GM10266 (cell line): ENCODE data around the gene ATP8B2.
"Not testable (repeated sequence)": the region's sequence is repeated elsewhere in the genome, so short reads cannot be mapped to it uniquely, and the experiment has no call there.

Experiments used
- DNase-seq: peaks from one replicate; pipeline ENCODE4 v3.0.0; 2012; ENCODE audit errors: extremely low spot score
- TF ChIP-seq, protein P1 (sequence below): IDR thresholded peaks from 2 replicates; pipeline ENCODE4 v1.5.1; 2012; ENCODE audit warnings: mild to moderate bottlenecking, low read depth; ENCODE audit not compliant: control insufficient read depth, insufficient read depth; ENCODE audit errors: missing control alignments

The ATP8B2 gene, protein sequence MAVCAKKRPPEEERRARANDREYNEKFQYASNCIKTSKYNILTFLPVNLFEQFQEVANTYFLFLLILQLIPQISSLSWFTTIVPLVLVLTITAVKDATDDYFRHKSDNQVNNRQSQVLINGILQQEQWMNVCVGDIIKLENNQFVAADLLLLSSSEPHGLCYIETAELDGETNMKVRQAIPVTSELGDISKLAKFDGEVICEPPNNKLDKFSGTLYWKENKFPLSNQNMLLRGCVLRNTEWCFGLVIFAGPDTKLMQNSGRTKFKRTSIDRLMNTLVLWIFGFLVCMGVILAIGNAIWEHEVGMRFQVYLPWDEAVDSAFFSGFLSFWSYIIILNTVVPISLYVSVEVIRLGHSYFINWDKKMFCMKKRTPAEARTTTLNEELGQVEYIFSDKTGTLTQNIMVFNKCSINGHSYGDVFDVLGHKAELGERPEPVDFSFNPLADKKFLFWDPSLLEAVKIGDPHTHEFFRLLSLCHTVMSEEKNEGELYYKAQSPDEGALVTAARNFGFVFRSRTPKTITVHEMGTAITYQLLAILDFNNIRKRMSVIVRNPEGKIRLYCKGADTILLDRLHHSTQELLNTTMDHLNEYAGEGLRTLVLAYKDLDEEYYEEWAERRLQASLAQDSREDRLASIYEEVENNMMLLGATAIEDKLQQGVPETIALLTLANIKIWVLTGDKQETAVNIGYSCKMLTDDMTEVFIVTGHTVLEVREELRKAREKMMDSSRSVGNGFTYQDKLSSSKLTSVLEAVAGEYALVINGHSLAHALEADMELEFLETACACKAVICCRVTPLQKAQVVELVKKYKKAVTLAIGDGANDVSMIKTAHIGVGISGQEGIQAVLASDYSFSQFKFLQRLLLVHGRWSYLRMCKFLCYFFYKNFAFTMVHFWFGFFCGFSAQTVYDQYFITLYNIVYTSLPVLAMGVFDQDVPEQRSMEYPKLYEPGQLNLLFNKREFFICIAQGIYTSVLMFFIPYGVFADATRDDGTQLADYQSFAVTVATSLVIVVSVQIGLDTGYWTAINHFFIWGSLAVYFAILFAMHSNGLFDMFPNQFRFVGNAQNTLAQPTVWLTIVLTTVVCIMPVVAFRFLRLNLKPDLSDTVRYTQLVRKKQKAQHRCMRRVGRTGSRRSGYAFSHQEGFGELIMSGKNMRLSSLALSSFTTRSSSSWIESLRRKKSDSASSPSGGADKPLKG

DNA sequence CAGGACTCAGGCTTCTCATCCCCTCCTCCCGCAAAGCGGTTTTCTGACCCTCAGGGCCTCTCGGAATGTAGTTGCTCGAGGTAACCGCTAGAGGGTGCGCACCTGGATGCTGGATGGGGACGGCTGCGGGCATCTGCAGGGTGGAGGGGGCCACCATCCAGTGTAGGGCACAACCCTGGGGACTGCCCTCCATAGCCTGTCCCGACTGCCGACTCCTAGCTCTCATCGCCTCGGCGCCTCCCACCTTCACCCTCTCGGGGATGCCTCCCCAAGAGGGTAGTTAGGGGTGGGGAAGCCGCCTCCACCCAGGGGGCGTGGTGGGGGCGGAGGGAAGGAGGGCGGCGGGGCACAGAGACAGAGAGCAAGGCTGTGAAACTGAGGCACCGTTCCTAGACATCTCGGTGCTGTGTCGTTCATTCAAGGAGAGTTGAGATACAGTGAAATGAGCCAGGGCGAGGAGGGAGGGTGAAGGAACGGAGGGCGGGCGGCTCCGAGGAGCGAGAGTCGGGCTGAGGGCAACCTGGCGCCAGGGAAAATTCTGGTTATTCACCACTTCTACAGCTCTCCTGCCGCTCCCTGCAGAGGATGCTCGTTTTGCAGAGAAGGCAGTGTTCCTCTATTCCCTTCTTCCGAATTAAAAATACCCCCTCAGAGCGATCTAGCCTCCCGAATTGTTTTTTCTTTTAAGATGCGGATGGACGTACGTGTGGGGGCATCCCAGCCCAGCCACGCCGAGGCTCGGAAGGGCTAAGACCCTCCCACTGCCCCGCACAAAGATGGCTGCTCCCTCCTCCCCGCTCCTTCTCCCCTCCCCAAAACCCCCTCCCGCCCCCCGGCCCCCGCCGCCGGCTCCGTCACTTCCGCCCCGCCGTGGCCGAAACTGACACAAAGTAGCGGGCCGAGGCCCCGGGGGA is at the start of gene ATP8B2:
Gene ATP8B2, plus strand, starts transcription at position 857 of the 914 bp plus-strand sequence. CDS start 2,617 bp downstream, outside the sequence.
- TF ChIP-seq, protein P1, sequence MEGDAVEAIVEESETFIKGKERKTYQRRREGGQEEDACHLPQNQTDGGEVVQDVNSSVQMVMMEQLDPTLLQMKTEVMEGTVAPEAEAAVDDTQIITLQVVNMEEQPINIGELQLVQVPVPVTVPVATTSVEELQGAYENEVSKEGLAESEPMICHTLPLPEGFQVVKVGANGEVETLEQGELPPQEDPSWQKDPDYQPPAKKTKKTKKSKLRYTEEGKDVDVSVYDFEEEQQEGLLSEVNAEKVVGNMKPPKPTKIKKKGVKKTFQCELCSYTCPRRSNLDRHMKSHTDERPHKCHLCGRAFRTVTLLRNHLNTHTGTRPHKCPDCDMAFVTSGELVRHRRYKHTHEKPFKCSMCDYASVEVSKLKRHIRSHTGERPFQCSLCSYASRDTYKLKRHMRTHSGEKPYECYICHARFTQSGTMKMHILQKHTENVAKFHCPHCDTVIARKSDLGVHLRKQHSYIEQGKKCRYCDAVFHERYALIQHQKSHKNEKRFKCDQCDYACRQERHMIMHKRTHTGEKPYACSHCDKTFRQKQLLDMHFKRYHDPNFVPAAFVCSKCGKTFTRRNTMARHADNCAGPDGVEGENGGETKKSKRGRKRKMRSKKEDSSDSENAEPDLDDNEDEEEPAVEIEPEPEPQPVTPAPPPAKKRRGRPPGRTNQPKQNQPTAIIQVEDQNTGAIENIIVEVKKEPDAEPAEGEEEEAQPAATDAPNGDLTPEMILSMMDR, result peak; percentile 90
- peak; percentile 89 for DNase-seq

DNA sequence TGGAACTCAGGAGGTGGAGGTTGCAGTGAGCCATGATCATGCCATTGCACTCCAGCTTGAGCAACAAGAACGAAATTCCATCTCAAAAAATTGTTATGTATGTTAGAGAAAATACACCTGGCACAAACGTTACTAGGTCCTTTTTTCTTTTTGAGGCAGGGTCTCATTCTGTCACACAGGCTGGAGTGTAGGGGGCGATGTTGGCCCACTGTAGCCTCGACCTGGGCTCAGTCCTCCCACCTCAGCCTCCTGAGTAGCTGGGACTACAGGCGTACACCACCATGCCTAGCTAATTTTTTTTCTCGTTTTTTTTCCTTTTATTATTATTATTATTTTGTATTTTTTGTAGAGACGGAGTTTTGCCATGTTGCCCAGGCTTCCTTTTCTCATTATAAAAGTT is 48.5 kb upstream of the ATP8B2 start:
- DNase-seq, result no peak

DNA sequence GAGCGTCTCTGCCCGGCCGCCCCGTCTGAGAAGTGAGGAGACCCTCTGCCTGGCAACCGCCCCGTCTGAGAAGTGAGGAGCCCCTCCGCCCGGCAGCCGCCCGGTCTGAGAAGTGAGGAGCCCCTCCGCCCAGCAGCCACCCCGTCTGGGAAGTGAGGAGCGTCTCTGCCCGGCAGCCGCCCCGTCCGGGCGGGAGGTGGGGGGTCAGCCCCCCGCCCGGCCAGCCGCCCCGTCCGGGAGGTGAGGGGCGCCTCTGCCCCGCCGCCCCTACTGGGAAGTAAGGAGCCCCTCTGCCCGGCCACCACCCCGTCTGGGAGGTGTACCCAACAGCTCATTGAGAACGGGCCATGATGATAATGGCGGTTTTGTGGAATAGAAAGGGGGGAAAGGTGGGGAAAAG is 37.7 kb upstream of the ATP8B2 start:
- DNase-seq, result not testable (repeated sequence)

More for the DNA sequence above, 48.5 kb upstream of the ATP8B2 start:
- TF ChIP-seq, protein P1, result peak; percentile 45

DNA sequence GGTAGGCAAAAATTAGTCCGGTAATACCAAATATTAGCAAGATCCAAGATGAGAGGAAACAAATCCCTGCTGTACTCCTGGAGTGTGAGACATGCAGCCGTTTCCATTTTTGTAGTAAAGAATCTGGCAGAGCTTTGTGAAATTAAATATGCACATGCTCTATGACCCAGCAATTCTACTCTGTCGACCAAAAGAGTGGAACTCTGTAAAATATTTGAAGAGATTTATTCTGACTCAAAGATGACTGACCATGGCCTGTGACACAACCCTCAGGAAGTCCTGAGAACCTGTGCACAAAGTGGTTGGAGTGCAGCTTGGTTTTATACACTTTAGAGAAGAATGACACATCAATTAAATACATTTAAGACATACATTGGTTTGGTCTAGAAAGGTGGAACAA is 36.7 kb upstream of the ATP8B2 start:
- DNase-seq, result no peak
- TF ChIP-seq, protein P1, result no peak

DNA sequence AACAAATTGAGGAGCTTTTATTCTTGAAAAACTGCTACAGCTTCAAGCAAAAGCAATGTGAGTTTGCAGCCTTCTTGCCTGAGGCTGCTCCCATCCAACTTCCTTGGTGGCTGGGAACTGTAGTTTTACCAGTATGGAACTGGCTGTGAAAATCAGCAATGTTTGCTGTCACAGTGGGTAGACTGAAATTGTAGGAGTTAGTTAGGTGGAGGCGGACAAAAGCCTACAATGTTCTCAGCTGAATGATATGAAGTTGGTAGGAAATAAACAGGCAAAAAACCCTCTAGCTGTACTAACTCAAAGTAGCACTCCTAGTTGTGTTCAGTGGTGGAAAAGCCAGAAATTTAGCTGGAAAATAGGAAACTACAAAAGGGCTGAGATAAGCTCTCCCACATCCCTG is 34.4 kb upstream of the ATP8B2 start:
- TF ChIP-seq, protein P1, result no peak
- DNase-seq, result no peak

DNA sequence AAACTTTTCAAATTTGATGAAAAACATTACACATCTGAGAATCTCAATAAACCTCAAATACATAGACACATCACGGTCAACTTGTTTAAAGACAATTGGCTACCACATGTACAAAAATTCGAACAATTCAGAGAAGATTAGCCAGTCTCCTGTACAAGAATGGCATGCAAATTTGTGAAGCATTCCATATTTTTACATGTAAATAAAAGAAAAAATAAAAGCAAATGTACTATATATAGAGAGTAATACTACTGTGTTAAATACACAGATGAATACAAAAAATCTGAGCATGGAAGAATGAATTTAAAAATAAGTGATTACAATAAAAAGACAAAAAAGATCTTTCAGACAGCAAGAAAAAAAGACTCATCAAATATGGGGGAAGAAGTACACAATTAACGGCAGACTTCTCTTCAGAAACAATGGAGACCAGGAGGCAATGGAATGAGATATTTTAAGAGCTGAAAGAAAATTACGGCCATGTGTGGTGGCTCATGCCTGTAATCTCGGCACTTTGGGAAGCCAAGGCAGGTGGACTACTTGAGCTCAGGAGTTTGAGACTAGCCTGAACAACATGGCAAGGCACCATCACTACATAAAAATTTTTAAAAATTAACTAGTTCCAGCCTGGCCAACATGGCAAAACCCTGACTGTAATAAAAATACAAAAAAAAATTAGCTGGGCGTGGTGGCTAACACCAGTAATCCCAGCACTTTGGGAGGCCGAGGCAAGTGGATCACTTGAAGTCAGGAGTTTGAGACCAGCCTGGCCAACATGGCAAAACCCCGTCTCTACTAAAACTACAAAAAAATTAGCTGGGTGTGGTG is 29.7 kb upstream of the ATP8B2 start:
- no peak for DNase-seq
- TF ChIP-seq, protein P1, result no peak
